Measurements from ENCODE around the gene SLAMF7.

DNA sequence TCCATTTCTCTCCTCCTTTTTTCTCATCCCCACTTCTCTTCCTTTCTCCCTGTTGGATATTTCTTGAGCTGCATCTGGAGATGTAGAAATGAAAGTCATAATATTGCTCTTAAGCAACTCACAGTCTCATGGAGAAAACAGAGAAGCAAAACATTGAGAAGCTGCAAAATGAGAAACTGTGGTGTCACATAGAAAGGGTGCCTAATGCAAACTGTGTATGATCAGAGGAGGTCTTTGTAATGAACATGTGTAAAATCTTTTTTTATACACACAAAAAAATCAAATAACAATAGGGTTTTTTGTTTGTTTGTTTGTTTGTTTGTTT lies 11.8 kb upstream of the SLAMF7 start:
- TF ChIP-seq, protein P1, sequence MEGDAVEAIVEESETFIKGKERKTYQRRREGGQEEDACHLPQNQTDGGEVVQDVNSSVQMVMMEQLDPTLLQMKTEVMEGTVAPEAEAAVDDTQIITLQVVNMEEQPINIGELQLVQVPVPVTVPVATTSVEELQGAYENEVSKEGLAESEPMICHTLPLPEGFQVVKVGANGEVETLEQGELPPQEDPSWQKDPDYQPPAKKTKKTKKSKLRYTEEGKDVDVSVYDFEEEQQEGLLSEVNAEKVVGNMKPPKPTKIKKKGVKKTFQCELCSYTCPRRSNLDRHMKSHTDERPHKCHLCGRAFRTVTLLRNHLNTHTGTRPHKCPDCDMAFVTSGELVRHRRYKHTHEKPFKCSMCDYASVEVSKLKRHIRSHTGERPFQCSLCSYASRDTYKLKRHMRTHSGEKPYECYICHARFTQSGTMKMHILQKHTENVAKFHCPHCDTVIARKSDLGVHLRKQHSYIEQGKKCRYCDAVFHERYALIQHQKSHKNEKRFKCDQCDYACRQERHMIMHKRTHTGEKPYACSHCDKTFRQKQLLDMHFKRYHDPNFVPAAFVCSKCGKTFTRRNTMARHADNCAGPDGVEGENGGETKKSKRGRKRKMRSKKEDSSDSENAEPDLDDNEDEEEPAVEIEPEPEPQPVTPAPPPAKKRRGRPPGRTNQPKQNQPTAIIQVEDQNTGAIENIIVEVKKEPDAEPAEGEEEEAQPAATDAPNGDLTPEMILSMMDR (IDR thresholded peaks at IDR 0.05): no peak
- TF ChIP-seq EZH2 (IDR thresholded peaks at IDR 0.05; ENCODE audit: borderline replicate concordance, insufficient read depth, low read depth, low read length, poor library complexity, severe bottlenecking): no peak

Measured in B cell (primary cell).